ENCODE data around the gene GPR55. TPM values are rescaled to one million over a fixed set of nuclear protein-coding genes. Genes with fewer than 3 reads are reported as not detected.

GPR55 gene
- total RNA-seq, 1 experiment from 2014 or later: 0.07 TPM

- Histone ChIP-seq H3K27ac (ENCODE audit: low read length) (no peak overlapping the region), H3K9ac (ENCODE audit: low read length) (no peak overlapping the region), H2AFZ (ENCODE audit: low read length) (no peak overlapping the region), H3K4me1 (ENCODE audit: insufficient read depth, low read length) (no peaks in the 10 kb centered on the region), H3K9me2 (replicated peaks; ENCODE audit: low read length) (no peaks in the 10 kb centered on the region), H3K36me3 (ENCODE audit: low read depth, low read length) (no peaks in the 10 kb centered on the region), H3K27me3 (ENCODE audit: low read length) (no peaks in the 10 kb centered on the region), H4K20me1 (ENCODE audit: low read length) (no peaks in the 10 kb centered on the region), H3K4me3 (ENCODE audit: low read length) (no peak overlapping the region), H3K4me2 (ENCODE audit: low read length) (no peak overlapping the region), H3K9me3 (ENCODE audit: low read length) (no peaks in the 10 kb centered on the region), H3F3A (ENCODE audit: low read length, unreplicated experiment) (no peaks in the 10 kb centered on the region), H3K79me2 (ENCODE audit: low read length) (no peaks in the 10 kb centered on the region)
- POLR2A ChIA-PET (ENCODE audit: unreplicated experiment): no interaction called here
- no peak for DNase-seq
- CTCF ChIA-PET: no interaction called here
- no TSS peak for BruUV-seq (replicated peaks)
- ATAC-seq: no peak
- intact Hi-C loops (cut with micrococcal nuclease): no loop called here
- TF ChIP-seq CTCF (conservative IDR thresholded peaks at IDR 0.05; ENCODE audit: low read depth, low read length) (no peak), EZH2 (IDR thresholded peaks at IDR 0.05; ENCODE audit: low read length, unreplicated experiment) (no peak), EZH2phosphoT487 (IDR thresholded peaks at IDR 0.05; ENCODE audit: borderline replicate concordance, low read length) (no peak)
These were observed 52.7 kb downstream of the GPR55 start for GRCh38 chr2:230872151-230872967.

- no peaks in the 10 kb centered on the region for H3K9me2 ChIP-seq (replicated peaks; ENCODE audit: low read length)
- H3K27ac ChIP-seq (ENCODE audit: low read length): no peak overlapping the region
- ChIA-PET POLR2A (ENCODE audit: unreplicated experiment) (interaction anchor here (0.6 kb wide), 1 partner anchor 178 kb away, joined by 5 read pairs; no protein-coding TSS in a partner anchor), CTCF (no interaction called here)
- DNase-seq (no peak), ATAC-seq (no peak)
- no peak for TF ChIP-seq EZH2phosphoT487 (IDR thresholded peaks at IDR 0.05; ENCODE audit: borderline replicate concordance, low read length)
- no peak for TF ChIP-seq CTCF (conservative IDR thresholded peaks at IDR 0.05; ENCODE audit: low read depth, low read length)
- no peak for TF ChIP-seq EZH2 (IDR thresholded peaks at IDR 0.05; ENCODE audit: low read length, unreplicated experiment)
- H4K20me1 ChIP-seq (ENCODE audit: low read length): no peaks in the 10 kb centered on the region
- H3K9ac ChIP-seq (ENCODE audit: low read length): no peak overlapping the region
- intact Hi-C loops (cut with micrococcal nuclease): no loop called here
- no peaks in the 10 kb centered on the region for H3K9me3 ChIP-seq (ENCODE audit: low read length)
- no peaks in the 10 kb centered on the region for H3K27me3 ChIP-seq (ENCODE audit: low read length)
- no peaks in the 10 kb centered on the region for H3K36me3 ChIP-seq (ENCODE audit: low read depth, low read length)
- no TSS peak for BruUV-seq (replicated peaks)
- no peak overlapping the region for H3K4me3 ChIP-seq (ENCODE audit: low read length)
- H3F3A ChIP-seq (ENCODE audit: low read length, unreplicated experiment): no peaks in the 10 kb centered on the region
- H3K4me2 ChIP-seq (ENCODE audit: low read length): no peak overlapping the region
- H3K79me2 ChIP-seq (ENCODE audit: low read length): no peaks in the 10 kb centered on the region
- no peak overlapping the region for H2AFZ ChIP-seq (ENCODE audit: low read length)
- H3K4me1 ChIP-seq (ENCODE audit: insufficient read depth, low read length): peaks cover 8% of the 10 kb centered on the region
These were observed 53.5 kb downstream of the GPR55 start for GRCh38 chr2:230871361-230872150.
